Type B pancreatic cell (in vitro differentiated cells): ENCODE data around the gene HEPHL1. TPM values are rescaled to one million over a fixed set of nuclear protein-coding genes. Genes with fewer than 3 reads are reported as not detected.

ENCODE experiments used
- DNase-seq: peaks from one replicate; pipeline ENCODE4 v3.0.0; 2021; ENCODE audit warnings: mixed read lengths; ENCODE audit not compliant: unreplicated experiment; ENCODE audit errors: extremely low spot score
- H3K27ac Mint-ChIP-seq: 2 replicates; pipeline ENCODE4 v1.8.0; 2021; ENCODE audit warnings: mild to moderate bottlenecking, mixed read lengths
- H3K27me3 Mint-ChIP-seq: 2 replicates; pipeline ENCODE4 v1.8.0; 2021; ENCODE audit warnings: mixed read lengths
- H3K36me3 Mint-ChIP-seq: 2 replicates; pipeline ENCODE4 v1.8.0; 2021; ENCODE audit warnings: mixed read lengths
- H3K4me1 Mint-ChIP-seq: one replicate; pipeline ENCODE4 v1.8.0; 2021; ENCODE audit warnings: mixed read lengths; ENCODE audit not compliant: unreplicated experiment
- H3K4me3 Mint-ChIP-seq: 2 replicates; pipeline ENCODE4 v1.8.0; 2021; ENCODE audit warnings: mild to moderate bottlenecking, mixed read lengths
- H3K9me3 Mint-ChIP-seq: 2 replicates; pipeline ENCODE4 v1.8.0; 2021; ENCODE audit warnings: mixed read lengths
- total RNA-seq: library from RNA; stranded (reverse); gene quantifications from 2 replicates; pipeline ENCODE4 v1.2.1, GENCODE V29; 2021; ENCODE audit warnings: low replicate concordance
- TF ChIP-seq, protein P1 (sequence below): fragments of 200-600 bp; sonication (generic); conservative IDR thresholded peaks from 2 replicates; pipeline ENCODE4 v1.5.0; 2021; ENCODE audit warnings: antibody characterized with exemption, mild to moderate bottlenecking

Gene HEPHL1
- total RNA-seq, 1 donor from 2014 or later, result not detected

GRCh38 chr11:93993747-93994146 is 27.4 kb upstream of the HEPHL1 start:
- no peaks in the 10 kb centered on the region for H3K27me3 Mint-ChIP-seq
- no peaks in the 10 kb centered on the region for H3K9me3 Mint-ChIP-seq
- TF ChIP-seq, protein P1, sequence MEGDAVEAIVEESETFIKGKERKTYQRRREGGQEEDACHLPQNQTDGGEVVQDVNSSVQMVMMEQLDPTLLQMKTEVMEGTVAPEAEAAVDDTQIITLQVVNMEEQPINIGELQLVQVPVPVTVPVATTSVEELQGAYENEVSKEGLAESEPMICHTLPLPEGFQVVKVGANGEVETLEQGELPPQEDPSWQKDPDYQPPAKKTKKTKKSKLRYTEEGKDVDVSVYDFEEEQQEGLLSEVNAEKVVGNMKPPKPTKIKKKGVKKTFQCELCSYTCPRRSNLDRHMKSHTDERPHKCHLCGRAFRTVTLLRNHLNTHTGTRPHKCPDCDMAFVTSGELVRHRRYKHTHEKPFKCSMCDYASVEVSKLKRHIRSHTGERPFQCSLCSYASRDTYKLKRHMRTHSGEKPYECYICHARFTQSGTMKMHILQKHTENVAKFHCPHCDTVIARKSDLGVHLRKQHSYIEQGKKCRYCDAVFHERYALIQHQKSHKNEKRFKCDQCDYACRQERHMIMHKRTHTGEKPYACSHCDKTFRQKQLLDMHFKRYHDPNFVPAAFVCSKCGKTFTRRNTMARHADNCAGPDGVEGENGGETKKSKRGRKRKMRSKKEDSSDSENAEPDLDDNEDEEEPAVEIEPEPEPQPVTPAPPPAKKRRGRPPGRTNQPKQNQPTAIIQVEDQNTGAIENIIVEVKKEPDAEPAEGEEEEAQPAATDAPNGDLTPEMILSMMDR, result no peak
- no peaks in the 10 kb centered on the region for H3K4me1 Mint-ChIP-seq
- no peaks in the 10 kb centered on the region for H3K36me3 Mint-ChIP-seq
- H3K4me3 Mint-ChIP-seq, result no peak overlapping the region
- no peak overlapping the region for H3K27ac Mint-ChIP-seq
- DNase-seq, result no peak

DNA sequence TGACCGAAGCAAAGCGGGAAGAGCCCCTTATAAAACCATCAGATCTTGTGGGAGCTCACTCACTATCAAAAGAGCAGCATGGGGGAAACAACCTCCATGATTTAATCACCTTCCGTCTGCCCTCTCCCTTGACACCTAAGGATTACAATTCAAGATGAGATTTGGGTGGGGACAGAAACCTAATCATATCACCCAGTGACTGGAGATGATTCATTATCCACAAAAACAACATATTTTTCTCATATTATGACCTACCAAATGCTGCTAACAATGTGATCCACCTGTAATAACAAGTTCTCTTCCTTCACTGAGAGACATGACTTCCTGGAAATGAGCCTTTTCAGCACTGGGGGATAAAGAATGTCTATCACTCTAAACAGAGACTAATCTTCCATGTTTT is 23.4 kb upstream of the HEPHL1 start:
- Mint-ChIP-seq H3K27me3 (no peaks in the 10 kb centered on the region), H3K4me1 (no peaks in the 10 kb centered on the region), H3K9me3 (no peaks in the 10 kb centered on the region), H3K27ac (no peak overlapping the region), H3K4me3 (no peak overlapping the region), H3K36me3 (no peaks in the 10 kb centered on the region)
- DNase-seq, result no peak
- TF ChIP-seq, protein P1, result no peak

DNA sequence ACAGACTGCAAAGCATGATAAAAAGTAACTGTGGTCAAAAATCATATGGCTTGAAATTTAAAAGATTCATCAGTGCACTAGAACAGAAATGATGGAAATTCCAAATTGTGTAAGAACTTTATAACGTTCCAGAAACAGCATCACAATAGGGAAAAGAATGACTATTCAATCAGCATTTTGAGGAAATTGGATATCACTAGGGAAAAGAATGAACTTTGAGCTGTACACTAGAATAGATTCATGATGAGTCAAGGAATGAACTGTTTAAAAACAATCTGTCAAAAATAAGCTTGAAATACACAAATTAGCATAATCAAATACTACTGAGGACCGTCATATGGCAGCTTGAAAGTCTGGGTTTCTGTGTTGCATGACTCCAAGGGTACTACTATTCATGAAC is 20.5 kb upstream of the HEPHL1 start:
- H3K27me3 Mint-ChIP-seq, result no peaks in the 10 kb centered on the region

DNA sequence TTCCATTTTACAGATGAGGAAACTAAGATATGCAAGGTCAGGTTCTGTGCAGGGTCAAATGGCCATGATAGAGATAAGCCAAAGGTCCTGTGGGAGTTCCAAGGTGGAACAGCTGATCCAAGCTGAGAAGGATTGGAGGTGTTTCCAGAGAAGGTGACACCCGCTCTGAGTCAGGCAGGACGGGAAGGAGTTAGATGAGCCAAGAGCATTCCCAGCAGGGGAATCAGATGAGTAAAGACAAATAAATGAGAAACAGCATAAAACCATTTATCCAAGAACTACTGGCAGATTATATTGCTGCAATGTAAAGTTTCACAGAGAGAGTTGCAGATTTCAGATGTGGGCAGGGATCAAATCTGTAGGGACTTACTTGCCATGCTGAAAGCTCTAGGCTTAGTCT is 18.9 kb upstream of the HEPHL1 start:
- H3K4me1 Mint-ChIP-seq, result no peaks in the 10 kb centered on the region
- no peaks in the 10 kb centered on the region for H3K9me3 Mint-ChIP-seq
- no peaks in the 10 kb centered on the region for H3K36me3 Mint-ChIP-seq
- no peak overlapping the region for H3K27ac Mint-ChIP-seq
- TF ChIP-seq, protein P1, result no peak
- no peak overlapping the region for H3K4me3 Mint-ChIP-seq
- H3K27me3 Mint-ChIP-seq, result no peaks in the 10 kb centered on the region
- DNase-seq, result no peak

More for the DNA sequence above, 20.5 kb upstream of the HEPHL1 start:
- no peaks in the 10 kb centered on the region for H3K4me1 Mint-ChIP-seq
- no peak for DNase-seq
- no peak overlapping the region for H3K4me3 Mint-ChIP-seq
- TF ChIP-seq, protein P1, result no peak
- no peak overlapping the region for H3K27ac Mint-ChIP-seq
- H3K36me3 Mint-ChIP-seq, result no peaks in the 10 kb centered on the region
- no peaks in the 10 kb centered on the region for H3K9me3 Mint-ChIP-seq

DNA sequence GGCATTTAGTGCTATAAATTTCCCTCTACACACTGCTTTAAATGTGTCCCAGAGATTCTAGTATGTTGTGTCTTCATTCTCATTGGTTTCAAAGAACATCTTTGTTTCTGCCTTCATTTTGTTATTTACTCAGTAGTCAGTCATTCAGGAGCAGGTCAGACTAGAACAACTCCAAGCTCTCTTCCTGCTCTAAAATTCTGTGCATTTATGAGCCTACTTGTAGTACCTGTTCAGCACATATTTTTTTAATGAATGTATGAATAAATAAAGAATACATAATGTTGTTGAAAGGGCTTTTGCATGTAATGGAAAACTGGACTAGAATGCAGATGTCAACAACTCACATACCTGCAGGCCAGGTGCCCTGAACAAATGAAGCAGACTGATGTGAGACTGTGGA is 13.7 kb upstream of the HEPHL1 start:
- no peaks in the 10 kb centered on the region for H3K4me1 Mint-ChIP-seq
- H3K9me3 Mint-ChIP-seq, result no peaks in the 10 kb centered on the region
- H3K36me3 Mint-ChIP-seq, result no peaks in the 10 kb centered on the region
- no peak for DNase-seq
- no peak overlapping the region for H3K4me3 Mint-ChIP-seq
- peaks cover 5% of the 10 kb centered on the region for H3K27me3 Mint-ChIP-seq
- TF ChIP-seq, protein P1, result no peak
- H3K27ac Mint-ChIP-seq, result no peak overlapping the region

GRCh38 chr11:94007906-94008305 is 13.2 kb upstream of the HEPHL1 start:
- no peak for DNase-seq
- Mint-ChIP-seq H3K4me3 (no peak overlapping the region), H3K27me3 (peaks cover 5% of the 10 kb centered on the region), H3K27ac (no peak overlapping the region), H3K4me1 (no peaks in the 10 kb centered on the region), H3K36me3 (no peaks in the 10 kb centered on the region), H3K9me3 (no peaks in the 10 kb centered on the region)
- TF ChIP-seq, protein P1, result no peak
